ENCODE results near the gene PICALM.

GRCh38 chr11:86060544-86060943 is 8.3 kb downstream of the PICALM start:
- TF ChIP-seq CTCF (IDR thresholded peaks at IDR 0.05) (no peak), POLR2A (IDR thresholded peaks at IDR 0.05) (no peak)
